ENCODE data around the gene HEPACAM2.

GRCh38 chr7:93228302-93228701 lies 2.0 kb upstream of the HEPACAM2 start:
- TF ChIP-seq CTCF (IDR thresholded peaks at IDR 0.05) (peak in 2 of 3 experiments; percentile 54 to 59), POLR2A (IDR thresholded peaks at IDR 0.05) (no peak), POLR2AphosphoS5 (IDR thresholded peaks at IDR 0.05; ENCODE audit: insufficient read depth in 1 of 2, low read depth in 1 of 2) (peak in 1 of 2 donors; percentile 45)
